Loucy (cell line): ENCODE data around the gene SFTA2.

Experiments
- H2AFZ ChIP-seq: fragments of 200-600 bp; sonication (generic); 2 replicates; pipeline ENCODE4 v1.6.0; 2016; ENCODE audit warnings: antibody characterized with exemption, mild to moderate bottlenecking, low read length, moderate library complexity
- H3F3A ChIP-seq: fragments of 200-600 bp; 2 replicates; pipeline ENCODE4 v1.6.0; 2016; ENCODE audit warnings: antibody characterized with exemption, low read depth, mild to moderate bottlenecking
- H3K27me3 ChIP-seq: fragments of 200-600 bp; sonication (generic); 2 replicates; pipeline ENCODE4 v1.6.1; 2014; ENCODE audit warnings: low read length, mild to moderate bottlenecking; ENCODE audit not compliant: insufficient read depth, poor library complexity, severe bottlenecking
- H3K36me3 ChIP-seq: fragments of 200-600 bp; sonication (generic); 2 replicates; pipeline ENCODE4 v1.6.1; 2016; ENCODE audit warnings: low read length; ENCODE audit not compliant: insufficient read depth
- H3K4me1 ChIP-seq: fragments of 200-600 bp; sonication (generic); 2 replicates; pipeline ENCODE4 v1.5.1; 2014; ENCODE audit warnings: low read length, mild to moderate bottlenecking; ENCODE audit not compliant: insufficient read depth, poor library complexity, severe bottlenecking
- H3K4me2 ChIP-seq: fragments of 200-600 bp; sonication (generic); 2 replicates; pipeline ENCODE4 v1.6.0; 2014; ENCODE audit warnings: antibody characterized with exemption, low read length, low read depth, mild to moderate bottlenecking; ENCODE audit not compliant: poor library complexity, severe bottlenecking
- H3K4me3 ChIP-seq: fragments of 200-600 bp; sonication (generic); 2 replicates; pipeline ENCODE4 v1.5.1; 2014; ENCODE audit warnings: low read length, mild to moderate bottlenecking, mixed read lengths; ENCODE audit not compliant: poor library complexity, severe bottlenecking
- H3K79me2 ChIP-seq: fragments of 200-600 bp; sonication (generic); 2 replicates; pipeline ENCODE4 v1.6.1; 2014; ENCODE audit warnings: low read length; ENCODE audit not compliant: insufficient read depth
- H3K9ac ChIP-seq: fragments of 200-600 bp; sonication (generic); 2 replicates; pipeline ENCODE4 v1.6.0; 2014; ENCODE audit warnings: mild to moderate bottlenecking, low read depth, low read length, moderate library complexity; ENCODE audit not compliant: poor library complexity, severe bottlenecking
- H3K9me2 ChIP-seq: fragments of 200-600 bp; sonication (generic); replicated peaks from 2 replicates; pipeline ENCODE4 v1.6.1; 2016; ENCODE audit warnings: low read depth, low read length, mixed read lengths
- H3K9me3 ChIP-seq: fragments of 200-600 bp; sonication (generic); 2 replicates; pipeline ENCODE4 v1.6.1; 2014; ENCODE audit warnings: mild to moderate bottlenecking, antibody characterized with exemption, low read length, low read depth; ENCODE audit not compliant: insufficient read depth
- H4K20me1 ChIP-seq: fragments of 200-600 bp; sonication (generic); 2 replicates; pipeline ENCODE4 v1.6.0; 2014; ENCODE audit warnings: antibody characterized with exemption, low read length, mild to moderate bottlenecking; ENCODE audit not compliant: insufficient read depth, poor library complexity, severe bottlenecking
- EZH2phosphoT487 ChIP-seq: fragments of 200-600 bp; IDR thresholded peaks from 2 replicates; pipeline ENCODE4 v1.6.1; 2018; ENCODE audit warnings: antibody characterized with exemption, mild to moderate bottlenecking, moderate library complexity, borderline replicate concordance
- TF ChIP-seq, protein P1 (sequence below): fragments of 200-600 bp; sonication (generic); conservative IDR thresholded peaks from 2 replicates; pipeline ENCODE4 v1.5.1; 2014; ENCODE audit warnings: mild to moderate bottlenecking, antibody characterized with exemption, low read length

Gene SFTA2

DNA sequence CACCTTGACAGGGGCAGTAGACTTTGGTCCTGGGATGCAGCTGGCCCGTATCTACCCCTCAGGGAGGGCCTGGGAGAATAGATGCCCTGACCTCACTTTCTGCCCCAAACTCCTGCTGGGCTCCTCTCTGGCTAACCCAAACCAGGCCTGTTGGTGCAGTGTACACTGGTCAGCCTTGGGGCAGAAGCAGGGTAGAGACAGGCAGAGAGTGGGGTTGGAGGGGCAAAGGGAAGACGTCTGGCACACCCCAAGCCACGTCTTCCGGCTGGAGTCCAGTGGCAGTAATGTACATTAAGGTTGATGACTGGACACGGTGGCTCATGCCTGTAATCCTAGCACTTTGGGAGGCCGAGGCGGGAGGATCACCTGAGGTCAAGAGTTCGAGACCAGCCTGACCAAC lies 38.3 kb downstream of the SFTA2 start:
- no peak overlapping the region for H3K4me2 ChIP-seq
- H3K9me3 ChIP-seq: no peaks in the 10 kb centered on the region
- no peaks in the 10 kb centered on the region for H3K4me1 ChIP-seq
- no peaks in the 10 kb centered on the region for H4K20me1 ChIP-seq
- H3K9me2 ChIP-seq: no peaks in the 10 kb centered on the region
- TF ChIP-seq EZH2phosphoT487: no peak
- TF ChIP-seq, protein P1, sequence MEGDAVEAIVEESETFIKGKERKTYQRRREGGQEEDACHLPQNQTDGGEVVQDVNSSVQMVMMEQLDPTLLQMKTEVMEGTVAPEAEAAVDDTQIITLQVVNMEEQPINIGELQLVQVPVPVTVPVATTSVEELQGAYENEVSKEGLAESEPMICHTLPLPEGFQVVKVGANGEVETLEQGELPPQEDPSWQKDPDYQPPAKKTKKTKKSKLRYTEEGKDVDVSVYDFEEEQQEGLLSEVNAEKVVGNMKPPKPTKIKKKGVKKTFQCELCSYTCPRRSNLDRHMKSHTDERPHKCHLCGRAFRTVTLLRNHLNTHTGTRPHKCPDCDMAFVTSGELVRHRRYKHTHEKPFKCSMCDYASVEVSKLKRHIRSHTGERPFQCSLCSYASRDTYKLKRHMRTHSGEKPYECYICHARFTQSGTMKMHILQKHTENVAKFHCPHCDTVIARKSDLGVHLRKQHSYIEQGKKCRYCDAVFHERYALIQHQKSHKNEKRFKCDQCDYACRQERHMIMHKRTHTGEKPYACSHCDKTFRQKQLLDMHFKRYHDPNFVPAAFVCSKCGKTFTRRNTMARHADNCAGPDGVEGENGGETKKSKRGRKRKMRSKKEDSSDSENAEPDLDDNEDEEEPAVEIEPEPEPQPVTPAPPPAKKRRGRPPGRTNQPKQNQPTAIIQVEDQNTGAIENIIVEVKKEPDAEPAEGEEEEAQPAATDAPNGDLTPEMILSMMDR: no peak
- no peaks in the 10 kb centered on the region for H3K27me3 ChIP-seq
- H3K79me2 ChIP-seq: no peaks in the 10 kb centered on the region
- no peaks in the 10 kb centered on the region for H3F3A ChIP-seq
- no peak overlapping the region for H3K4me3 ChIP-seq
- no peaks in the 10 kb centered on the region for H3K36me3 ChIP-seq
- H3K9ac ChIP-seq: no peak overlapping the region
- H2AFZ ChIP-seq: no peak overlapping the region

- H3F3A ChIP-seq: no peaks in the 10 kb centered on the region
- no peaks in the 10 kb centered on the region for H3K9me2 ChIP-seq
- no peak overlapping the region for H3K4me2 ChIP-seq
- no peaks in the 10 kb centered on the region for H4K20me1 ChIP-seq
- no peak overlapping the region for H3K4me3 ChIP-seq
- H2AFZ ChIP-seq: no peak overlapping the region
- H3K9me3 ChIP-seq: no peaks in the 10 kb centered on the region
- H3K36me3 ChIP-seq: no peaks in the 10 kb centered on the region
- no peaks in the 10 kb centered on the region for H3K79me2 ChIP-seq
- TF ChIP-seq, protein P1: peak; percentile 20; the same call in 1 of the 2 replicates
- TF ChIP-seq EZH2phosphoT487: no peak
- H3K4me1 ChIP-seq: no peaks in the 10 kb centered on the region
- no peak overlapping the region for H3K9ac ChIP-seq
- no peaks in the 10 kb centered on the region for H3K27me3 ChIP-seq
These were observed 38.9 kb downstream of the SFTA2 start for GRCh38 chr6:30893001-30893591.

- TF ChIP-seq EZH2phosphoT487: no peak
- TF ChIP-seq, protein P1: no peak
- Histone ChIP-seq H3K4me1 (no peaks in the 10 kb centered on the region), H3K36me3 (no peaks in the 10 kb centered on the region)
These were observed 40.0 kb downstream of the SFTA2 start for GRCh38 chr6:30891816-30892538.

More at GRCh38 chr6:30891816-30892538, 40.0 kb downstream of the SFTA2 start:
- Histone ChIP-seq H3K4me2 (no peak overlapping the region), H3K79me2 (no peaks in the 10 kb centered on the region), H3K9me2 (no peaks in the 10 kb centered on the region), H3K9ac (no peak overlapping the region), H2AFZ (no peak overlapping the region), H3K4me3 (no peak overlapping the region), H3K9me3 (no peaks in the 10 kb centered on the region), H3F3A (no peaks in the 10 kb centered on the region), H3K27me3 (no peaks in the 10 kb centered on the region), H4K20me1 (no peaks in the 10 kb centered on the region)
